Measurements from ENCODE around the gene AGR2.
"Not testable (repeated sequence)": the region's sequence is repeated elsewhere in the genome, so short reads cannot be mapped to it uniquely, and the experiment has no call there.

The AGR2 gene

GRCh38 chr7:16804674-16805439 lies at the start of gene AGR2:
Gene AGR2, minus strand, starts transcription at chr7:16804999. Its CDS starts 3,203 bp downstream, at chr7:16801796.
- DNase-seq (ENCODE audit: low spot score) = no peak

- DNase-seq (ENCODE audit: low spot score) = not testable (repeated sequence)
Measured at GRCh38 chr7:16853189-16853588, 48.4 kb upstream of the AGR2 start.

GRCh38 chr7:16851829-16852228 lies 47.0 kb upstream of the AGR2 start:
- no peak for DNase-seq (ENCODE audit: low spot score)

GRCh38 chr7:16850614-16851466 lies 46.0 kb upstream of the AGR2 start:
- DNase-seq (ENCODE audit: low spot score) = no peak

- DNase-seq (ENCODE audit: low spot score) = no peak
Measured at GRCh38 chr7:16849296-16850148, 44.7 kb upstream of the AGR2 start.

- peak; percentile 64 for DNase-seq (ENCODE audit: low spot score)
Measured at GRCh38 chr7:16847381-16847860, 42.6 kb upstream of the AGR2 start.

GRCh38 chr7:16846601-16847165 lies 41.9 kb upstream of the AGR2 start:
- DNase-seq (ENCODE audit: low spot score) = no peak

- no peak for DNase-seq (ENCODE audit: low spot score)
Measured at GRCh38 chr7:16845746-16846145, 40.9 kb upstream of the AGR2 start.

GRCh38 chr7:16841681-16842080 lies 36.9 kb upstream of the AGR2 start:
- DNase-seq (ENCODE audit: low spot score) = no peak

- DNase-seq (ENCODE audit: low spot score) = no peak
Measured at GRCh38 chr7:16840094-16840493, 35.3 kb upstream of the AGR2 start.

GRCh38 chr7:16839646-16840045 lies 34.8 kb upstream of the AGR2 start:
- DNase-seq (ENCODE audit: low spot score) = no peak

- no peak for DNase-seq (ENCODE audit: low spot score)
Measured at GRCh38 chr7:16838891-16839290, 34.1 kb upstream of the AGR2 start.

- DNase-seq (ENCODE audit: low spot score) = no peak
Measured at GRCh38 chr7:16838386-16838785, 33.6 kb upstream of the AGR2 start.

- DNase-seq (ENCODE audit: low spot score) = no peak
Measured at GRCh38 chr7:16836481-16836880, 31.7 kb upstream of the AGR2 start.

GRCh38 chr7:16833373-16833772 lies 28.6 kb upstream of the AGR2 start:
- no peak for DNase-seq (ENCODE audit: low spot score)

GRCh38 chr7:16826060-16826459 lies 21.3 kb upstream of the AGR2 start:
- no peak for DNase-seq (ENCODE audit: low spot score)

- DNase-seq (ENCODE audit: low spot score) = no peak
Measured at GRCh38 chr7:16822029-16822428, 17.2 kb upstream of the AGR2 start.

GRCh38 chr7:16818732-16819131 lies 13.9 kb upstream of the AGR2 start:
- no peak for DNase-seq (ENCODE audit: low spot score)

- no peak for DNase-seq (ENCODE audit: low spot score)
Measured at GRCh38 chr7:16817536-16817935, 12.7 kb upstream of the AGR2 start.

GRCh38 chr7:16816824-16817223 lies 12.0 kb upstream of the AGR2 start:
- no peak for DNase-seq (ENCODE audit: low spot score)

GRCh38 chr7:16815001-16815400 lies 10.2 kb upstream of the AGR2 start:
- DNase-seq (ENCODE audit: low spot score) = no peak

- DNase-seq (ENCODE audit: low spot score) = no peak
Measured at GRCh38 chr7:16813232-16813616, 8.4 kb upstream of the AGR2 start.
